ENCODE measurements around the gene ONECUT1. TPM values are rescaled to one million over a fixed set of nuclear protein-coding genes. Genes with fewer than 3 reads are reported as not detected.

Gene ONECUT1
- total RNA-seq, 1 experiment from 2014 or later: 35.9 TPM

DNA sequence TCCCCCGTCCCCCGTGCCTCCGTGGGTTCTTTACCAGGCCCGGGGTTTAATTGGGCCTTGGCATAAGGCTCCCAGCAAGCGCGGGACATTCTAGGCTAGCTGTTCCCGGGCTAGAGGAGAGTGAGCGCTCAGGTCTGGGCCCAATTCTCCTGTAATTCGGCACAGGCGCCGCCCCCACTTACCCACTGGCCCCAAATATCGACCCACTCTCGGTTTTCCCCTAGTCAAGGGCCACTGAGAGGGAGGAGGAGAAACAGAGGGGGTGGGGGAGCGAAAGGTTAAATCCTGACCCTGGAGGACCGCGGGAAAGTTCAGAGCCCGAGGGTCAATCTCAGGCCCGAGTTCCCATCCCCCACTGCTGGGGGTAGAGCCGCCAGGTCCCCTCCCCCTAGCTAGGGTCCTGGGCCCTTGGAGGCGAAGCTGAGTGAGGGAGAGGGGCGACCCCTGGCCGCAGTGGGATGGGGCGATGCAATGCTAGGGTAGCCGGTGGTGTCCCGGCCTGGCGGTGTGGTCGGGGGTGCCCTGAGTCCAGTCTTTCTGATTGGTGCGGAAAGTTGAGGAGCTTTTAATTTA is 8.5 kb upstream of the ONECUT1 start (continued):
- TF ChIP-seq, protein P1, sequence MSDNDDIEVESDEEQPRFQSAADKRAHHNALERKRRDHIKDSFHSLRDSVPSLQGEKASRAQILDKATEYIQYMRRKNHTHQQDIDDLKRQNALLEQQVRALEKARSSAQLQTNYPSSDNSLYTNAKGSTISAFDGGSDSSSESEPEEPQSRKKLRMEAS (CRISPR knock-in tag; IDR thresholded peaks at IDR 0.05): peak; percentile 48; the same call in 1 of the 2 replicates
- TF ChIP-seq GRHL2 (CRISPR knock-in tag; IDR thresholded peaks at IDR 0.05; ENCODE audit: insufficient replicate concordance, severe bottlenecking): no peak
- TF ChIP-seq ELF4 (CRISPR knock-in tag; IDR thresholded peaks at IDR 0.05; ENCODE audit: low read depth): no peak
- TF ChIP-seq ZNF317 (CRISPR knock-in tag; IDR thresholded peaks at IDR 0.05; ENCODE audit: borderline replicate concordance, low read depth): no peak
- no peak for TF ChIP-seq FOXJ3 (CRISPR knock-in tag; IDR thresholded peaks at IDR 0.05; ENCODE audit: borderline replicate concordance)
- no peak for TF ChIP-seq SMAD4 (CRISPR knock-in tag; IDR thresholded peaks at IDR 0.05)
- no peak for TF ChIP-seq ATF1 (CRISPR knock-in tag; IDR thresholded peaks at IDR 0.05)
- TF ChIP-seq CREB1 (CRISPR knock-in tag; IDR thresholded peaks at IDR 0.05): no peak
- TF ChIP-seq RELA (CRISPR knock-in tag; IDR thresholded peaks at IDR 0.05; ENCODE audit: borderline replicate concordance): no peak
- TF ChIP-seq, protein P2, sequence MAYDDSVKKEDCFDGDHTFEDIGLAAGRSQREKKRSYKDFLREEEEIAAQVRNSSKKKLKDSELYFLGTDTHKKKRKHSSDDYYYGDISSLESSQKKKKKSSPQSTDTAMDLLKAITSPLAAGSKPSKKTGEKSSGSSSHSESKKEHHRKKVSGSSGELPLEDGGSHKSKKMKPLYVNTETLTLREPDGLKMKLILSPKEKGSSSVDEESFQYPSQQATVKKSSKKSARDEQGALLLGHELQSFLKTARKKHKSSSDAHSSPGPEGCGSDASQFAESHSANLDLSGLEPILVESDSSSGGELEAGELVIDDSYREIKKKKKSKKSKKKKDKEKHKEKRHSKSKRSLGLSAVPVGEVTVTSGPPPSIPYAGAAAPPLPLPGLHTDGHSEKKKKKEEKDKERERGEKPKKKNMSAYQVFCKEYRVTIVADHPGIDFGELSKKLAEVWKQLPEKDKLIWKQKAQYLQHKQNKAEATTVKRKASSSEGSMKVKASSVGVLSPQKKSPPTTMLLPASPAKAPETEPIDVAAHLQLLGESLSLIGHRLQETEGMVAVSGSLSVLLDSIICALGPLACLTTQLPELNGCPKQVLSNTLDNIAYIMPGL (CRISPR knock-in tag; IDR thresholded peaks at IDR 0.05): no peak
- TF ChIP-seq, protein P3, sequence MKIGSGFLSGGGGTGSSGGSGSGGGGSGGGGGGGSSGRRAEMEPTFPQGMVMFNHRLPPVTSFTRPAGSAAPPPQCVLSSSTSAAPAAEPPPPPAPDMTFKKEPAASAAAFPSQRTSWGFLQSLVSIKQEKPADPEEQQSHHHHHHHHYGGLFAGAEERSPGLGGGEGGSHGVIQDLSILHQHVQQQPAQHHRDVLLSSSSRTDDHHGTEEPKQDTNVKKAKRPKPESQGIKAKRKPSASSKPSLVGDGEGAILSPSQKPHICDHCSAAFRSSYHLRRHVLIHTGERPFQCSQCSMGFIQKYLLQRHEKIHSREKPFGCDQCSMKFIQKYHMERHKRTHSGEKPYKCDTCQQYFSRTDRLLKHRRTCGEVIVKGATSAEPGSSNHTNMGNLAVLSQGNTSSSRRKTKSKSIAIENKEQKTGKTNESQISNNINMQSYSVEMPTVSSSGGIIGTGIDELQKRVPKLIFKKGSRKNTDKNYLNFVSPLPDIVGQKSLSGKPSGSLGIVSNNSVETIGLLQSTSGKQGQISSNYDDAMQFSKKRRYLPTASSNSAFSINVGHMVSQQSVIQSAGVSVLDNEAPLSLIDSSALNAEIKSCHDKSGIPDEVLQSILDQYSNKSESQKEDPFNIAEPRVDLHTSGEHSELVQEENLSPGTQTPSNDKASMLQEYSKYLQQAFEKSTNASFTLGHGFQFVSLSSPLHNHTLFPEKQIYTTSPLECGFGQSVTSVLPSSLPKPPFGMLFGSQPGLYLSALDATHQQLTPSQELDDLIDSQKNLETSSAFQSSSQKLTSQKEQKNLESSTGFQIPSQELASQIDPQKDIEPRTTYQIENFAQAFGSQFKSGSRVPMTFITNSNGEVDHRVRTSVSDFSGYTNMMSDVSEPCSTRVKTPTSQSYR (CRISPR knock-in tag; IDR thresholded peaks at IDR 0.05): peak; percentile 91
- TF ChIP-seq FOXP1 (CRISPR knock-in tag; IDR thresholded peaks at IDR 0.05; ENCODE audit: borderline replicate concordance): 0 out of 2 replicates have a peak, but pooled peaks have one; percentile 19
- TF ChIP-seq, protein P4, sequence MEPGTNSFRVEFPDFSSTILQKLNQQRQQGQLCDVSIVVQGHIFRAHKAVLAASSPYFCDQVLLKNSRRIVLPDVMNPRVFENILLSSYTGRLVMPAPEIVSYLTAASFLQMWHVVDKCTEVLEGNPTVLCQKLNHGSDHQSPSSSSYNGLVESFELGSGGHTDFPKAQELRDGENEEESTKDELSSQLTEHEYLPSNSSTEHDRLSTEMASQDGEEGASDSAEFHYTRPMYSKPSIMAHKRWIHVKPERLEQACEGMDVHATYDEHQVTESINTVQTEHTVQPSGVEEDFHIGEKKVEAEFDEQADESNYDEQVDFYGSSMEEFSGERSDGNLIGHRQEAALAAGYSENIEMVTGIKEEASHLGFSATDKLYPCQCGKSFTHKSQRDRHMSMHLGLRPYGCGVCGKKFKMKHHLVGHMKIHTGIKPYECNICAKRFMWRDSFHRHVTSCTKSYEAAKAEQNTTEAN (CRISPR knock-in tag; IDR thresholded peaks at IDR 0.05): no peak
- TF ChIP-seq HMGA2 (CRISPR knock-in tag; IDR thresholded peaks at IDR 0.05): no peak
- no peak for TF ChIP-seq FOXK1 (CRISPR knock-in tag; IDR thresholded peaks at IDR 0.05)
- no peak for TF ChIP-seq ZNF396 (CRISPR knock-in tag; IDR thresholded peaks at IDR 0.05; ENCODE audit: borderline replicate concordance)
- TF ChIP-seq, protein P5, sequence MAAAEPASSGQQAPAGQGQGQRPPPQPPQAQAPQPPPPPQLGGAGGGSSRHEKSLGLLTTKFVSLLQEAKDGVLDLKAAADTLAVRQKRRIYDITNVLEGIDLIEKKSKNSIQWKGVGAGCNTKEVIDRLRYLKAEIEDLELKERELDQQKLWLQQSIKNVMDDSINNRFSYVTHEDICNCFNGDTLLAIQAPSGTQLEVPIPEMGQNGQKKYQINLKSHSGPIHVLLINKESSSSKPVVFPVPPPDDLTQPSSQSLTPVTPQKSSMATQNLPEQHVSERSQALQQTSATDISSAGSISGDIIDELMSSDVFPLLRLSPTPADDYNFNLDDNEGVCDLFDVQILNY (CRISPR knock-in tag; IDR thresholded peaks at IDR 0.05): peak; percentile 47; the same call in 1 of the 2 replicates
- TF ChIP-seq JAZF1 (CRISPR knock-in tag; IDR thresholded peaks at IDR 0.05): no peak
- TF ChIP-seq ZNF423 (CRISPR knock-in tag; IDR thresholded peaks at IDR 0.05): no peak
- no peak for TF ChIP-seq ZNF671 (CRISPR knock-in tag; IDR thresholded peaks at IDR 0.05)
- TF ChIP-seq EMX1 (CRISPR knock-in tag; IDR thresholded peaks at IDR 0.05): no peak
- TF ChIP-seq SP1 (CRISPR knock-in tag; conservative IDR thresholded peaks at IDR 0.05): 0 out of 2 replicates have a peak, but pooled peaks have one; percentile 37
- TF ChIP-seq ETV6 (CRISPR knock-in tag; IDR thresholded peaks at IDR 0.05): no peak
